ENCODE results near the gene TMCO4.
A peak's percentile ranks its signal among the peaks of the same experiment; 100 is the strongest.

The TMCO4 gene

GRCh38 chr1:19735440-19736127, 64.1 kb downstream of the TMCO4 start:
- no peaks in the 10 kb centered on the region for H3K27me3 ChIP-seq
- H3K36me3 ChIP-seq = no peaks in the 10 kb centered on the region
- DNase-seq = peak; percentile 19
- H3K9me3 ChIP-seq = no peaks in the 10 kb centered on the region
- no peak overlapping the region for H3K4me3 ChIP-seq (ENCODE audit: low read depth, low read length)
- no peaks in the 10 kb centered on the region; the same call in 1 of the 2 replicates for H3K4me1 ChIP-seq
- TF ChIP-seq CTCF (IDR thresholded peaks at IDR 0.05; ENCODE audit: low read depth, low read length) = no peak

GRCh38 chr1:19734472-19734999, 65.2 kb downstream of the TMCO4 start:
- Histone ChIP-seq H3K4me1 (no peaks in the 10 kb centered on the region; the same call in 1 of the 2 replicates), H3K4me3 (ENCODE audit: low read depth, low read length) (no peak overlapping the region), H3K27me3 (no peaks in the 10 kb centered on the region), H3K36me3 (no peaks in the 10 kb centered on the region), H3K9me3 (no peaks in the 10 kb centered on the region)
- DNase-seq = no peak
- no peak for TF ChIP-seq CTCF (IDR thresholded peaks at IDR 0.05; ENCODE audit: low read depth, low read length)

GRCh38 chr1:19734056-19734455, 65.7 kb downstream of the TMCO4 start:
- no peaks in the 10 kb centered on the region; the same call in 1 of the 2 replicates for H3K4me1 ChIP-seq
- TF ChIP-seq CTCF (IDR thresholded peaks at IDR 0.05; ENCODE audit: low read depth, low read length) = no peak
- H3K4me3 ChIP-seq (ENCODE audit: low read depth, low read length) = no peak overlapping the region
- no peaks in the 10 kb centered on the region for H3K27me3 ChIP-seq
- H3K9me3 ChIP-seq = no peaks in the 10 kb centered on the region
- H3K36me3 ChIP-seq = no peaks in the 10 kb centered on the region
- DNase-seq = no peak

DNA sequence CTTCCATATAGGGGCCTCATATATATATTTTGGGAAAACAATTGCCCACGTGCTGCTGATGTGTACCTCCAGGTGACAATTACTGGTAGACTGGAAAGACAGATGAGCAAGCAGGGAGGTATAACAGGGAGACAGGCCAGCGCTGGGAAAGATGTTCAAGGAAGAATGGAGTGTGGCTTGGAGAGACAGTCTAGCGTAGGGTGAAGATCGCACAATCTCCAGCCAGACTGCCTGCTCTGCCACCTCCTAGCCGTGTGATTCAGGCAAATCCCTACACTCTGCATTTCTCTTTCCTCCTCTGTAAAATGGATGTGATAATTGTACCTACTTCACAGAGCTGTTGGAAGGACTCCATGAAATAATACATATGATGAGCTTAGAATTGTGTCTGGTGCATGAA, 66.1 kb downstream of the TMCO4 start:
- H3K4me1 ChIP-seq = no peaks in the 10 kb centered on the region; the same call in 1 of the 2 replicates
- H3K36me3 ChIP-seq = no peaks in the 10 kb centered on the region
- no peak overlapping the region for H3K4me3 ChIP-seq (ENCODE audit: low read depth, low read length)
- no peak for DNase-seq
- H3K9me3 ChIP-seq = no peaks in the 10 kb centered on the region
- H3K27me3 ChIP-seq = no peaks in the 10 kb centered on the region
- TF ChIP-seq CTCF (IDR thresholded peaks at IDR 0.05; ENCODE audit: low read depth, low read length) = no peak

DNA sequence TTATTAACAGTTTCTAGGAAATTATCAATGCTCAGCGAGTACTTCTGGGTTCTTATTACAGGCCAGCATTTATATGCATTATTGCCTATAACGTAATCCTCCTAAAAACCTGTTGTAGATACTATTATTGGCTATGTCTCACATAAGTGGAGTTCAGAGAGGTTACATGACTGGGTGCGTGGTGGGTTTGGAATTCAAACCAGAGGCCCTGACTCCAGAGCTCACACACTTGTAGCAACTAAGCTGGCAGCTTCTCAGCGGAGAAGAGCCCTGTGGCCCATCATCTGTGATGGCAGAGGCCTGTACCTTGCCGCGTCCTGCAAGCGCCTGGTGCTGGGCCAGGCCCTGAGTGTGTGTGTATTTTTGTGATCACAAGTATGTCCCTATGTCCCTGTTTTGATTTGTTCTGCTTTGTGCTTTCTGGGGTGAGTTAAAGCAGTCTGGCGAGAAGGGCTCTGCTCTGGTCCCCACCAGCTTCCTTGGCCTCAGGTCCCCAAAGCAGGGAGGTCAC, 68.3 kb downstream of the TMCO4 start:
- H3K9me3 ChIP-seq = no peaks in the 10 kb centered on the region
- no peak for TF ChIP-seq CTCF (IDR thresholded peaks at IDR 0.05; ENCODE audit: low read depth, low read length)
- H3K27me3 ChIP-seq = no peaks in the 10 kb centered on the region

DNA sequence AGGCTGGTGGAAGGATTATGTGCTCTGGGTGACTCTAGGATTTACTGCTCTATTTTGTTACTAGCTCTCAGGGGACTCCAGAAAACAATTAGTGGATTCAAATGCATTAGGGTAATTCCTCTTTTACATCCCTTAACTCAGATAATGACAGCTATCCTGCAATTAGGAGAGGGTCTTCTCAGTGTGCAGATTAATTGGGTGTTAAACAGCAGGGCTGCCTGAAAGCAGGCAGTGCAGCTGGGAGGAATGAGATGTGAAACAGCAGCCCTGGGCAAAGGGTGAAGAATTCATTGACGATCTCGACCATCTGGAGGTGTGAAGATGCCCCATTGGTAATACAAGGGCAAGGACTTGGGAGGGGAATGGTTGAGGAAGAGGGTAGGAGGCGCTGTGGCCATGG, 68.9 kb downstream of the TMCO4 start:
- no peaks in the 10 kb centered on the region for H3K27me3 ChIP-seq
- H3K4me1 ChIP-seq = no peaks in the 10 kb centered on the region; the same call in 1 of the 2 replicates
- no peak for TF ChIP-seq CTCF (IDR thresholded peaks at IDR 0.05; ENCODE audit: low read depth, low read length)
- H3K4me3 ChIP-seq (ENCODE audit: low read depth, low read length) = no peak overlapping the region
- DNase-seq = no peak
- H3K9me3 ChIP-seq = no peaks in the 10 kb centered on the region
- no peaks in the 10 kb centered on the region for H3K36me3 ChIP-seq

More for the DNA sequence above, 68.3 kb downstream of the TMCO4 start:
- Histone ChIP-seq H3K4me1 (no peaks in the 10 kb centered on the region; the same call in 1 of the 2 replicates), H3K36me3 (no peaks in the 10 kb centered on the region), H3K4me3 (ENCODE audit: low read depth, low read length) (no peak overlapping the region)
- DNase-seq = no peak

All from BE2C (cell line).